ENCODE measurements around the gene ARMH3.

The ARMH3 gene

DNA sequence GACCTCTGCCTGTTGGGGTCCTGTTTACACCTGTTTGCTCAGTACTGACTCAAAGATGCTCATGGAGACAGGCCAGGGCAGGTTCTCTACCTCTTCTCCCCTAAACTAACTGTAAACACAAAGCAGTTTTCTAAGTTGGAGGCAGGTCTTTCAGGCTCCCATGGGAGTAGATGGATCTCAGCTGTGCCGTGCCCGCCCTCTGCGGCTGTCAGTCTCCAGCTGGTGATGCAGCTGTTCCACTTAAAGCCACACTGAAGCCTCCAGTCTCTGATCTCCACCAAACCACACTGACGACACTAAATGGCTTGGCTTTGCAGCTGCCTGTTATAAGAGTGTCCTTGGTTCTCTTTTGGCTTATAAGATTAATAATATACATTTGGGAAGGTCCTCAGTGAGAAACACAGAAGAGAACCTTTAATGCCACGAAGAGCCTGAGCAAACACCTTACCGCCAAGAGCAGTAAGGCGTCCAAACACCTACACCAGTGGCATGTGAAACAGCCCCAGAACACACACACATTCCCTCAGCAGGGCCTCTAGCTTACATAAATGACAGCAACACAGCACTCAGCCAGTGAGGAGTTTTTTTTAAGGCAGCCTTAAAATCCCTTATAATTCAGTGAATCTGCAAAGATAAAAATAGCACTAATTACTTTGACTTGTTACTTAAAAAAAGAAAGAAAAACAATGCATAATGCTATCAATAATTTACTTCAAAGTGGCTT, 152.0 kb downstream of the ARMH3 start:
- DNase-seq, result peak in 8 of 10 donors; percentile 36 to 93 (median 43)
- intact Hi-C loops (cut with DNase I), result no loop called here

DNA sequence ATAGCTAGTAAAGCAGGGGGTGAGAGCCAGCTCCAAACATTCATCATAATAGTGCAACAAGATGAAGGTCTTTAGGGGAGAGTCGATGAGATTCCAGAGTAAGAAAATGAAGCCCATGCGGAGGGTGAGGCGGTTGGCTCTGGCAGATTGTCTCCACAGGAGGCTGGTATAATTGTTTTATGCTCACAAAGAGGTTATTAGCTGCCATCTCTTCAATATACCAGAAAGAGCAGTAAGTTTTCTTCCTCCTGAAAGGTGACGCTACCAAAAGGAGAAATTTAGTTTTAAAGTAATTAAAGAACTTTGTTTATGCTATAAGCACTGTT, 153.2 kb downstream of the ARMH3 start:
- intact Hi-C loops (cut with DNase I), result no loop called here
- DNase-seq, result no peak

DNA sequence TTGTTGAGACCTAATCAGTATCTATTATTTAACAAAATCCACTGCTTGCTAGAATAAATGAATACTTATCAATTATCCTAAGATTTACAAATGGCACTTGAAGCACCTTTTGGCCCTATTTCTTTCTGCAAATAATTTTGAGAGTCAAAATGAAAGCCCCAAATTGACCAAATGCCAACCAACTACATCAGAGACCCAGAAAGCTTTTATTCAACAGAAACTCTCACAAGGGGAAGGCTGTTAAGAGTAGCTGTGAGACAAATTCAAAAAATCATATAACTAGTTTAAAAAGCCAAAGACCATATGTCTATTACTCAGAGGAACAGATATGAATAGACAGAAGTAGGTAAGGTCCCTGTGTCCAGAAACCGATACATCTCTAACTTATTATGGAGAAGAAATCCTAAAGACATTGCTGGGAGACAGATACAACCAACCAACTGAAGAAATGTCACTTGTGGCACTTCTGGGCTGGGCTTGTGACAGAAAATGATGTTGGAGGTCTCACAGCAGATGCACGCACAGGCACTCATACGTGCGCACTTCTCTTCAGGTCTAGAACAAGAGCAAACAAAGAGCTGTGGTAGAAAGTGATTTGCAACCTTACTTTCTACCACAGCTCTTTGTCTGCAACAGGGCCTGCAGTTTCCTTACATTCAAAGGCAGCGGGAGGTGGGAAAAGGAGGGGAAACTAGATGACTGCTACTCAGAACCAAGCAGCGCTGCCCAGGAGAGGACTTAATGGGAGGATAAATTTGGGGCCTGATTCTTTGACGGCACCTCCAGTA, 153.7 kb downstream of the ARMH3 start:
- no peak for DNase-seq
- intact Hi-C loops (cut with DNase I), result no loop called here

DNA sequence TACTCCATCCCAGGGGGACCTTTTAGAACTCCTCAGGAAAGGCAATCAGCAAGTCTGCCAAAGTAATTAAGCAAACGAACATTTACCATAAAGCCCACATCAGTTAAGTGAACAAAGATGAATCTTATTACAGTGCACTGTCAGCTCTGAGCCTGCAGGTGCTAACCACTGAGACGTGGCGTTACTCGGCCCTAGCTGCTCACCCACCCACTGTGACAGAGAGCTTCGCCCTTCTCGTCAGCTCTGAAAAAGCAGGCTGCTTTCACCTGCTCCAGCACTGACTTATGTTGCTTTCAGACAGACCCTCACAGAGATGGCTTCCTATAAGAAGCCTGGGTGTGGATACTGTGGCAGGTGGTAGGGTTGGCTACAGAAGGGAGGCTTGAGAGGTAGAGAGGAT, 154.6 kb downstream of the ARMH3 start:
- intact Hi-C loops (cut with DNase I), result no loop called here
- DNase-seq, result peak in 1 of 10 donors; percentile 49

DNA sequence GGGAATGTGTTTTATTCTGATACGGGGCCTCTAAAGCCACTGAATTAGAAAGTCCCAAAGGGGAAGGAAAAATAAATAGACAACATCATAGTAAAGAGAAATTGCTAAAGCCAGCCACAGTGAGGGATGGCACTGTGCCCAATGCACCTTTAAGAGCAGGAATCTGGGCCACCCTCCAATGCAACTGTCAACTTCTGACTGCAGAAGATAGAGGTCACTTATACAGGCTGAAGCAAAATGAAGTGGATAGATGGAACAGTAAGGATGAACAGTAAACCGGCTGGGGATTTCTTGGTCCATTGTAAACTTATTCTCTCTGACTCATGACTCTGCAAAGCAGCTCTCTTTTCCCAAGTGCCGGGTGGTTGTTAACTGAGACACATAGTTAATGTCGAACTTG, 158.3 kb downstream of the ARMH3 start:
- intact Hi-C loops (cut with DNase I), result no loop called here
- no peak for DNase-seq

DNA sequence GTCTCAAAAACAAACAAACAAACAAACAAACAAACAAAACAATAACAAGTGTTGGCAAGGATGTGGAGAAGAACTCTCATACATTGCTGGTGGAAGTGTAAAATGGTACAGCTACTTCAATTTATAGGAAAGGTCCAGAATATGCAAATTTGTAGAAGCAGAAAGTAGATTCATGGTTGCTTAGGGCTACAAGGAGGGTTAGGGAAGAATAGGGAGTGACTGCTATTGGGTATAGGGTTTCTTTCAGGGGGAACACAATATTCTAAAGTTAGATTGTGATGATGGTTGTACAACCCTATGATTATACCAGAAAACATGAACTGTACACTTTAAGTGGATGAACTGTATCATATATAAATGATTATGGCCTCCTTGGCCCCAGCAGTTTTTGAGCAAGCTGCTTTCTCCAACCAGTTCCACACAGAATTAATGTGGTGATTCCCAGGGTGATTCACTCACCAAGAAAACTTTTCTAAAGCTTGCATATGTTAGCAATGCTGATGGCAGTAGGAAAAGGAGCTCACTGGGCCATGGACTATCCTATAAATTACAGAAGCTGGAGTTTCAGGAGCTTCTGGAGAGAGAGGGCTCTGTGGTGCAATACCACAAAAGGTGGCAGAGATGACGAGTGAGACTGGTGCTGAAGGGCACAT, 159.6 kb downstream of the ARMH3 start:
- no peak for DNase-seq
- intact Hi-C loops (cut with DNase I), result no loop called here

DNA sequence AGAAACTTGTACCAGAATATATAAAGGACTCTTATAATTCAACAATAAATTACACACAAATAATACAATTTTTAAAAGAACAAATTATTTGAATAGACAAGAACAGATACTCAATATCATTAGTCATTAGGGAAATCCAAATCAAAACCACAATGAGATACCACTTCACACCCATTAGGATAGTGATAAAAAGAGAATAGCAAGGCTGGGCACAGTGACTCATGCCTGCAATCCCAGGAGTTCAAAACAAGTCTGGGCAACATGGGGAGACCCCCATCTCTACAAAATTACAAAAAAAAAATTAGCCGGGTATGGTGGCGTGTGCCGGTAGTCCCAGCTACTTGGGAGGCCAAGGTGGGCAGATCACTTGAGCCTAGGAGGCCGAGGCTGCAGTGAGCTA, 160.2 kb downstream of the ARMH3 start:
- DNase-seq, result no peak
- intact Hi-C loops (cut with DNase I), result no loop called here

DNA sequence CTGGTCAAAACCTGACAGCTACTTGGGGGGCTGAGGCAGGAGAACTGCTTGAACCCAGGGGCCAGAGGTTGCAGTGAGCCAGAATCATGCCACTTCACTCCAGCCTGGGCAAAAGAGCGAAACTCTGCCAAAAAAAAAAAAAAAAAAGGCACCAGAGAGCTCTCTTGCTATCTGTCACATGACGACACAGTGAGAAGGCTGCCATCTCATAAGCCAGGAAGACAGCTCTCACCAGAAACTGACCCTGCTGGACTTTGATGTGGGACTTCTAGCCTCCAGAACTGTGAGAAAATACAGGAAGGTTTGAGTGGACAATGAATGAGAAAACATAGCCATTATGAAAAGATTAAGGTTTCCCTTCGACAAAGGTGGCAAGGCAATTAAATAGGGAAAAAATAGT, 161.2 kb downstream of the ARMH3 start:
- intact Hi-C loops (cut with DNase I), result no loop called here
- DNase-seq, result no peak

DNA sequence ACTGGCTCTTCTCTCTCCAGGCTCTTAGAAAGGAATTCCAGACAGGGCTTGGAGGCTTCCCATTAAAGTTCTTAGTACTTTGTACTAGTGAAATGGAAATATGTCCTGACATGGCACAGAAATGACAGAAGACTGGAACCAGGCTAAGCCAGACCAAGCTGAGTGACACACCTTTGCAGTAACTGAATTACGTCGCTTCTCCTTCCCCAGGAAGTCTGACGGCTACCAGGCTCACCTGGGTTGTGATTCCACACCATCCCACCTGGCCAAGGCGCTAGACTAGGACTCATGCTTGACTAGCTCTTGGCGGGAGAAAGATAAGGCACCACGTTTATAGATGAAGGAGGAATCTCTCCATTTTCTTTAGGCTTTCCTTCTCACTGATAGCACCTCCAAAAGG, 161.7 kb downstream of the ARMH3 start:
- no peak for DNase-seq
- intact Hi-C loops (cut with DNase I), result no loop called here

DNA sequence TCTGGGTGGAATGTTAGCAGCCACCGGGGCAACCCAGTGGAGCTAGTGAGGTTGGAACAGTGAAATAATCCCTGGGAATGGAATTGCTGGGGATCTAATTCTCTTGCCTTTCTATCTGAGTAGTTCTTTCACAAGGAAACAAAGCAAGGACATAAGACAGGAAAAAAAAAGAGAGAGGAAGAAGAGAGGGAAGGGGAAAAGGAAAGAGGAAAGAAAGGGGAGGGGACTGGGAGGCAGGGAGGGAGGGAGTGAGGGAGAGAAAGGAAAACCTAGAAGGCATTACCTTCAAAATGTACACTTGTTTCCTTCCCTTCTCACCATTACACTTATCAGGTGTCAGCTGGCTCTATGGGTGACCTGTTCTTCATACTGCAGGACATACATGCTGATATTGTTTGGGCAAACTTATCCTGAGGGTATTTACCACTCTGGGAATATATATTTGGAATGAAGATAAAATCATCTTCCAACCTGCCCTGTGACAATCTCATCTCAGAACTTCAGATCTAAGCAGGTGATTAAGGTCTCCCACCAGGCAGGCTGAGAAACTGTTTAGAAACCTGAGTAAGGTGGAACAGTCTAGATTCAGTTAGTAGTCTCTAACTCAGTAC, 162.4 kb downstream of the ARMH3 start:
- intact Hi-C loops (cut with DNase I), result no loop called here
- DNase-seq, result no peak

DNA sequence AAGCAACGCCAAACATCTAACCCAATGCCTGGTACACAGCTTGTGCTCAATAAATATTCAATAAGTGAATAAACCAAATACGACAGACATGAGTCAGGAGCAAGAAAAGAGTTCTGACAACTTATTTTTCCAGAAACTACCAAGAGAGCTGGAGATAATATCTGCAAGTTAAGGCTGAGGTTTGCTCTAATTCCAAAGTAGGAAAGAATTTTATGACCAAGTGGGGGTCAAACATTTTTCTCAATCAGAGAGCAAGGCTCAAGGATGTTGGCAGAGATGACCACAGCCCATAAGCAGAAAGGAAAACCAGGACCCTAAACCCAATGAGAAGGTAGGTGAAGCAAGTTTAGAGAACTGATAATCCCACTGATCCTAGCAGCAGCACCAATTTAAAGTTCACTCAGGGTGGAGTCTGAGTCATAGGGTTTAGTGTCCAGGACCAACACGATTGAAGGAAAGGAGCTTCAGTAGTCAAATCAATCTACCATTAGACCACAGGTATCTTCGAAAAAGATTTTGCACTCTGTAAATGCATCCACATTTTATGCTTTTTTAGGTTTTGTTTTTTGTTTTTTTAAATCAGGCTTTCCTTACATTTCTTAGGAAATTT, 163.1 kb downstream of the ARMH3 start:
- DNase-seq, result no peak
- intact Hi-C loops (cut with DNase I), result no loop called here

DNA sequence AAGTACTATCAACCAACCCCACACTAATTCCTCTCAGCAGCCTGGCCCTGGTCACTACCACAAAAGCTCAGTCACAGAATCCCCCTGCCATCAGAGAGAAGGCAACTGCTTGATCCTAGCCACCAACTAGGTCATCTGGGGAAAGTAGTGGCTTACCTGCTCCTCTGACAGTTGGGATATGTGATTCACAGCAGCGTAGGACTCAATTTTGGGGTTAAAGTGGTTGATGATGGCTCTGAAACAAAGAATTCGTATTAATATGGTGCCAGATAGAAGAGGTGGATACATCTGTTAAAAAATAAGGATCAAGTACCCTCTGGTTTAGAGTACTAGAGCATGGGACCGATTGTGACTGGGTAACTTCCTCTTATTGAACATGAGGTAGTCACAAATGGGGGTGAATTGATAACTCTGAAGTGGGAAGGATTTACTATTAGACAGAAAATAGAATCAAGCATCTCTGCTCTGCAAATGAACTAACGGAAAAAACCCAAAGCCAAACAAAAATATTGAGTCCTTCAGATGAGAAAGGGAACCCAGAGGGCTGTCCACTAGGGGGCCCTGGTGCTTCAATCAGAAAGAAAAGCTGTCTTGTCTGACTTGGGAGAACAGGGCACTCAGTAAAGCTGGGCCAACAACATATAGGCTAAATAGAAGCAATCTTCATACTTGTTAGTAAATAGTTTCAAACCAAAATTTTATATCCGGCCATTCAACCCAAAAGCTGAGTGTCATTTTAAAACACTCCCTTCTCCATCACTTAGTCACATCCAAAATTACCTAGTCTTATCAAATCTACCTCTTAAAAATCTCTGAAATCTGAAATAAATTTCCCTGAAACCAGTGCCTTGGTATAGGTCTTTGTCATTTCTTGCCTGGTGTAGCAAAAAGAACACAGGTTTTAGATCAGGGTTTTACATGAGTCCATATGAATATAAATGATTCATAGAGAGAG, 166.4 kb downstream of the ARMH3 start:
- intact Hi-C loops (cut with DNase I), result loop anchor here (1.0 to 5.0 kb wide), 3 partner anchors 49 to 183 kb away; no protein-coding TSS in a partner anchor
- peak; percentile 62 to 96 (median 86) for DNase-seq

DNA sequence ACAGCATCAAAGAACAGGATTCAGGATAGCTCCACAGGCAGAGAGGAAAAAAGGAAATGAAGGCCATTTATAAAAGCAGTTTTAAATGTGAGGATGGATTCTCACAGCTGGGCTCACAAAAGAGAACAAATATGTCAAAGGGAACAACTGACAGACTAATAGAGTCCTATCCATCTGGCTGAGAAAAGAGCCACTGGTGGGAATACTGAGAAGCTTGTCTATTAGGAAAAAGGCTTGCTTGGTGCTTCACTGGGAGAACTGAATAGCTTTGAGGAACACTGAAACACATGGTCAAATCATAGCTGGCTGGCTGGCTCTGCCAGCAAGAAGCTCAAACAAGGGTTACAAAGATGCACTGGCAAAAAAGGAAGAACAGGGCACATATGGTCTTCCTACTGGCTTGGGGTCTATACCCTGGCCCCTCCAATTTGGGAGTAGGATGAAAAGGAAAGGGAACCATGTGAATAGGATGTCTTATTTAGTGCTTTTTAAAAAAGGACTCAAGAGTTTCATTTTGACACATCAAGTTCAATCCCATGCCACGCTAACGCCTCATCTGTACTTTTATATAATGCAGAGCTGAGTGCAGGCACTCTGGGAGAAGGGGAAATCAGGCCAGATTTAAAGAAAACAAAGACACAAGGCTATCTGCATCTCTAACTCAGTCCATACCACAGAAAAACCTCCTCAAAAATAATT, 167.6 kb downstream of the ARMH3 start:
- DNase-seq, result no peak
- intact Hi-C loops (cut with DNase I), result loop anchor here (2.0 to 5.0 kb wide), 2 partner anchors 48 to 184 kb away; no protein-coding TSS in a partner anchor

DNA sequence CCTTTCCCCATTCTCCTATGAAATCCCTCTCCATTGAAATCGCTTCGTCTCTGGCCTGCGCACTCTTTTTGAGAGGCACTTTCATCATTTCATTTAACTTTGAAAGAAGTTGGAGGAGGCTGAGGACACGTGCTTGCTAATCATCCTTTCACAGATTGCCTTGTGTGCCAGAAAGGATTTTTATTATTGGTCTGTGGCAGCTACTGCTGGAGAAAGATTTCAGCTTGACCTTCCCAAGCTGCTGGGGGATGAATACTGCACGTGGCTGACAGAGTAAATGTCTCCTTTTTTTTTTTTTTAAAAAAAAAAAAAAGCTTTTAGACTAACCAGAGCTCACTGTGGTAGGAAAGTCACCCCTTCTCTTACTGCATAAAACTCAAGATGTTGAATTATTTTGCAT, 168.2 kb downstream of the ARMH3 start:
- intact Hi-C loops (cut with DNase I), result loop anchor here (2.0 to 5.0 kb wide), 2 partner anchors 47 to 185 kb away; no protein-coding TSS in a partner anchor
- no peak for DNase-seq

DNA sequence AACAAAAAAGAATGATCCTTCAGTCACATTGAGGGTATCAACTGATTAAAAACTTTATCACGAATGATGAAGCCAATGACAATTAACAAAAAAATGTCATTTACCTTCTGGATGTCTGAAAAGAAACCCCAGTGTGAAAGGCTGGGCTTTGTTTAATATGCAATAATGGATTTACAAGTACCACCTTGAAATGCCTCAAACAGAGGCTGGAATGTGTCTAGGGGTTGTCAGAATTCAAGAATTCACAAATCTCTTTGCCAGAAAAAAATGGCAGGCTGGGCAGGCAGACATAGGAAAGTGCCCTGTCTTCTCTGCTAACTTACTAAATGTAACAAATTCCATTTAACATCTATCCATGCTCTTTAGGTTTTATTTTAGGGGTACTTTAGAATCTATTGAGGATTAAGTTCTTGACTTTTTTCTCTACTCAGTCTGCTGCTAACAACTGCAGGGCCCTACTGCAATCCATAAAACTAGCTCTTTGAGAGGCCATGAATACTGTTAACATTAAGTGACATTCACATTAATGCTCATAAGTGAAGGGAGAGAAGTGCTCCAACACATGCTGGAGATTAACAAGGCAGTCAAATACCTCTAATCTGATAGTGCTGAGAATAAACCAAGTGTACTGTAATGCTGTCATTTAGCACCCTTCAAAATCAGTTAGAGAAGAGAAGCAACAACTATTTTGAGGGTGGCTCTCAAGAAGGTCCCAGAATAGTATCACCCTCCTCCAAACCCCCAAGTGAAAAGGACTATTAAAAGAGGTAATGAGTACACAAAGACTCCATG, 169.3 kb downstream of the ARMH3 start:
- DNase-seq, result no peak
- intact Hi-C loops (cut with DNase I), result loop anchor here (5.0 kb wide), 1 partner anchor 186 kb away; no protein-coding TSS in a partner anchor

DNA sequence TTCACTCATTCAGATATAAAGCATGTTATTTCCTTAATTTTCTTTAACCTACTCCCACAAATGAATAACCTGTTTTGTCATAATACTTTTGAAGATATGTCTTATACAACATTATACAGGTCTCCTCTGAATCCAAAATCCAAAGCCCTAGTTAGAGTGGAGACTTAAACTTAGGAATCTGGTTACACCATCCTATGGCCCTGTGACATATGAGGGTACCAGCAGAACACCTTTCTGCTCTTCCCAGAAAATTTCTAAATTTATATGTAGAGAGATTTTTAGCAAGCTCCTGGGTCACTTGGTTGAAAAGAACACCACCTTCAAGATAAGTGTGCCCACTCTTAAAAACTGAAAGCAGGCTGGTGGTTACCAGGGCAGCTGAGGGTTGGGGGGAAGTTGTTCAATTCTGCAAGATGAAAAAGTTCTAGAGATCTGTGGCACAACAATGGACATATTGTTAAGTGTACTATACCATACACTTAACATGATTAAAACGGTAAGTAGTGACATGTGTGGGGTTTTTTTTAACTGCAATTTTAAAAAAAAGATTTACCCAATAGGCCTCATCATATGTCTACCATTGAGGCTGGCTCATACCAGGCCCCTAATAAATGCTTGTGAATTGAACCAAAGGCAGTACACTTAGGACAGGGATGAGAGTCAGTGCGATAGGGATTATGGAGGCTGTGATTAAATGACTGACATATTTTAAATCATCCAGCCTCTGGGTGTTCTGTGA, 174.8 kb downstream of the ARMH3 start:
- intact Hi-C loops (cut with DNase I), result no loop called here
- DNase-seq, result no peak

DNA sequence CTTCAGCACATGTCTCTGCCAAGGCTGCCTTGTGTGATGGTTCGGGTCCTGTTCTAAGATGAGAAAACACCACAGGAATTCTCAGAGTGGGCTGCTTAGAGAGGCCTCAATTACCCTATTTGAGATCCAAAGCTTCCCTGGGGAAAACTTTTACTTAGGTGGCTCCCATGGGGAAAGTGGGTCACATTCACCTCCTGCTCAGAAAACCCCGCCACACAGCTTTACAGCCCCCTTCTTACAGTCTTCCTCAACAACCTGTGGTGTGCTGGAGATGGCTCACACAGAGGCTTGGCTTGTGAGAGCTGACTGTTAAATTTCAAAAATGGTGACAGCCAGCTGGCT, 175.8 kb downstream of the ARMH3 start:
- no peak for DNase-seq
- intact Hi-C loops (cut with DNase I), result no loop called here
